Measurements from ENCODE around the gene EPHA6. TPM values are rescaled to one million over a fixed set of nuclear protein-coding genes. Genes with fewer than 3 reads are reported as not detected.
"Not testable (repeated sequence)": the region's sequence is repeated elsewhere in the genome, so short reads cannot be mapped to it uniquely, and the experiment has no call there.

Gene EPHA6
- total RNA-seq, 1 experiment from 2014 or later = 0.79 TPM

GRCh38 chr3:97265237-97266005 lies 451.0 kb downstream of the EPHA6 start:
- no peak for DNase-seq (ENCODE audit: low read depth)

GRCh38 chr3:97269202-97269601 lies 454.8 kb downstream of the EPHA6 start:
- DNase-seq (ENCODE audit: low read depth) = no peak

GRCh38 chr3:97276879-97277550 lies 462.6 kb downstream of the EPHA6 start:
- not testable (repeated sequence) for DNase-seq (ENCODE audit: low read depth)

- no peak for DNase-seq (ENCODE audit: low read depth)
Observed at GRCh38 chr3:97277708-97278107, 463.3 kb downstream of the EPHA6 start.

GRCh38 chr3:97278506-97278905 lies 464.1 kb downstream of the EPHA6 start:
- DNase-seq (ENCODE audit: low read depth) = no peak

GRCh38 chr3:97291901-97292300 lies 477.5 kb downstream of the EPHA6 start:
- no peak for DNase-seq (ENCODE audit: low read depth)

GRCh38 chr3:97293596-97294131 lies 479.3 kb downstream of the EPHA6 start:
- no peak for DNase-seq (ENCODE audit: low read depth)

- no peak for DNase-seq (ENCODE audit: low read depth)
Observed at GRCh38 chr3:97297032-97297431, 482.6 kb downstream of the EPHA6 start.

- DNase-seq (ENCODE audit: low read depth) = no peak
Observed at GRCh38 chr3:97301114-97301513, 486.7 kb downstream of the EPHA6 start.

GRCh38 chr3:97306226-97306625 lies 491.8 kb downstream of the EPHA6 start:
- DNase-seq (ENCODE audit: low read depth) = no peak

GRCh38 chr3:97338375-97338774 lies 524.0 kb downstream of the EPHA6 start:
- no peak for DNase-seq (ENCODE audit: low read depth)

GRCh38 chr3:97340940-97341339 lies 526.5 kb downstream of the EPHA6 start:
- DNase-seq (ENCODE audit: low read depth) = no peak

GRCh38 chr3:97347780-97348179 lies 533.4 kb downstream of the EPHA6 start:
- DNase-seq (ENCODE audit: low read depth) = no peak

GRCh38 chr3:97350971-97351370 lies 536.6 kb downstream of the EPHA6 start:
- DNase-seq (ENCODE audit: low read depth) = no peak

GRCh38 chr3:97353176-97353575 lies 538.8 kb downstream of the EPHA6 start:
- no peak for DNase-seq (ENCODE audit: low read depth)

GRCh38 chr3:97359977-97360376 lies 545.6 kb downstream of the EPHA6 start:
- no peak for DNase-seq (ENCODE audit: low read depth)

- DNase-seq (ENCODE audit: low read depth) = no peak
Observed at GRCh38 chr3:97360804-97361203, 546.4 kb downstream of the EPHA6 start.

- no peak for DNase-seq (ENCODE audit: low read depth)
Observed at GRCh38 chr3:97384583-97384982, 570.2 kb downstream of the EPHA6 start.

- DNase-seq (ENCODE audit: low read depth) = no peak
Observed at GRCh38 chr3:97388774-97389173, 574.4 kb downstream of the EPHA6 start.

- no peak for DNase-seq (ENCODE audit: low read depth)
Observed at GRCh38 chr3:97389936-97390335, 575.5 kb downstream of the EPHA6 start.

GRCh38 chr3:97391167-97391566 lies 576.8 kb downstream of the EPHA6 start:
- DNase-seq (ENCODE audit: low read depth) = no peak

- no peak for DNase-seq (ENCODE audit: low read depth)
Observed at GRCh38 chr3:97409612-97410011, 595.2 kb downstream of the EPHA6 start.

GRCh38 chr3:97421565-97421964 lies 607.2 kb downstream of the EPHA6 start:
- DNase-seq (ENCODE audit: low read depth) = no peak

All from HT1080 (cell line).